Esophagus squamous epithelium (tissue), 4 donors: ENCODE measurements around the gene SERPINA4.

ENCODE experiments used
- POLR2A ChIP-seq, 4 donors: fragments of 450-650 bp; IDR thresholded peaks; one replicate each; pipeline ENCODE4 v1.6.1; 2017; ENCODE audit warnings: antibody characterized with exemption in 4 of 4, mild to moderate bottlenecking in 4 of 4, moderate library complexity in 3 of 4
- TF ChIP-seq, protein P1 (sequence below), 6 experiments: fragments of 450-650 bp in 4 of 6; fragments of 200-600 bp in 2 of 6; sonication (generic) in 2 of 6; IDR thresholded peaks; one replicate each; pipeline ENCODE4 v1.5.1; 2016 to 2019; ENCODE audit warnings: antibody characterized with exemption in 6 of 6, mild to moderate bottlenecking in 4 of 6, moderate library complexity in 4 of 6

DNA sequence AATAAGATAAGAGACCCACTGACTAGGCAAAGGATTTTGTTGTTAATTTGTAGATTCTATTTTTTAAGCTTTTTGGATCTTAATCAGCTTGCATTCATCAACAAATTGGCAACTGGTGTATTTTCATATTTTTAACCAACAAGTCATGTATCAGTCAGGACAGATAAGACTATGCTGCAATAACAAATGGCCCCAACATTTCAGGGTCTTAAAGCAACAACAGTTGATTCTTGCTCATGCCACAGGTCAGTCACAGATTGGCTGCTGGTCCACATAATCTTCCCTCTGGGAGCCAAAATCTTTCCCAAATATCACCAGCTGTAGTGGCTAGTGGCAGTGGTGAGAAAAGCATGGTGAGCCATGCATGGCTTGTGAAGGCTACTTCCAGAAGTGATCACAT, 30.1 kb upstream of the SERPINA4 start:
- no peak for TF ChIP-seq POLR2A (IDR thresholded peaks at IDR 0.05)
- TF ChIP-seq, protein P1, sequence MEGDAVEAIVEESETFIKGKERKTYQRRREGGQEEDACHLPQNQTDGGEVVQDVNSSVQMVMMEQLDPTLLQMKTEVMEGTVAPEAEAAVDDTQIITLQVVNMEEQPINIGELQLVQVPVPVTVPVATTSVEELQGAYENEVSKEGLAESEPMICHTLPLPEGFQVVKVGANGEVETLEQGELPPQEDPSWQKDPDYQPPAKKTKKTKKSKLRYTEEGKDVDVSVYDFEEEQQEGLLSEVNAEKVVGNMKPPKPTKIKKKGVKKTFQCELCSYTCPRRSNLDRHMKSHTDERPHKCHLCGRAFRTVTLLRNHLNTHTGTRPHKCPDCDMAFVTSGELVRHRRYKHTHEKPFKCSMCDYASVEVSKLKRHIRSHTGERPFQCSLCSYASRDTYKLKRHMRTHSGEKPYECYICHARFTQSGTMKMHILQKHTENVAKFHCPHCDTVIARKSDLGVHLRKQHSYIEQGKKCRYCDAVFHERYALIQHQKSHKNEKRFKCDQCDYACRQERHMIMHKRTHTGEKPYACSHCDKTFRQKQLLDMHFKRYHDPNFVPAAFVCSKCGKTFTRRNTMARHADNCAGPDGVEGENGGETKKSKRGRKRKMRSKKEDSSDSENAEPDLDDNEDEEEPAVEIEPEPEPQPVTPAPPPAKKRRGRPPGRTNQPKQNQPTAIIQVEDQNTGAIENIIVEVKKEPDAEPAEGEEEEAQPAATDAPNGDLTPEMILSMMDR (IDR thresholded peaks at IDR 0.05): no peak
